ENCODE data around the gene KCNQ1. TPM values are rescaled to one million over a fixed set of nuclear protein-coding genes. Genes with fewer than 3 reads are reported as not detected.

The KCNQ1 gene
- total RNA-seq, 1 experiment from 2014 or later, result not detected

- H3K4me3 Mint-ChIP-seq (ENCODE audit: unreplicated experiment), result no peak overlapping the region
- H3K9me3 Mint-ChIP-seq (ENCODE audit: unreplicated experiment), result peaks cover 38% of the 10 kb centered on the region
- DNase-seq (ENCODE audit: unreplicated experiment), result no peak
- CTCF ChIA-PET, result no interaction called here
- H3K4me1 Mint-ChIP-seq (ENCODE audit: insufficient read depth, unreplicated experiment), result no peaks in the 10 kb centered on the region
- intact Hi-C loops (cut with micrococcal nuclease), result no loop called here
- no peaks in the 10 kb centered on the region for H3K36me3 Mint-ChIP-seq (ENCODE audit: insufficient read depth, unreplicated experiment)
- no peak overlapping the region for H3K27ac Mint-ChIP-seq (ENCODE audit: low read depth, unreplicated experiment)
- POLR2A ChIA-PET, result interaction anchor here (0.6 to 1.1 kb wide), 2 partner anchors 93 to 132 kb away, joined by 4 read pairs; no protein-coding TSS in a partner anchor
- no TSS peak for BruUV-seq (replicated peaks)
- TF ChIP-seq CTCF (IDR thresholded peaks at IDR 0.05; ENCODE audit: unreplicated experiment), result no peak
- H3K27me3 Mint-ChIP-seq (ENCODE audit: insufficient read depth, unreplicated experiment), result peaks cover 36% of the 10 kb centered on the region
Measured at GRCh38 chr11:2813141-2813908, 368.5 kb downstream of the KCNQ1 start.

GRCh38 chr11:2813968-2814367 lies 369.2 kb downstream of the KCNQ1 start:
- TF ChIP-seq CTCF (IDR thresholded peaks at IDR 0.05; ENCODE audit: unreplicated experiment), result no peak
- Mint-ChIP-seq H3K36me3 (ENCODE audit: insufficient read depth, unreplicated experiment) (peaks cover 4% of the 10 kb centered on the region), H3K4me1 (ENCODE audit: insufficient read depth, unreplicated experiment) (no peaks in the 10 kb centered on the region), H3K9me3 (ENCODE audit: unreplicated experiment) (peaks cover 38% of the 10 kb centered on the region), H3K27me3 (ENCODE audit: insufficient read depth, unreplicated experiment) (peaks cover 29% of the 10 kb centered on the region), H3K4me3 (ENCODE audit: unreplicated experiment) (no peak overlapping the region), H3K27ac (ENCODE audit: low read depth, unreplicated experiment) (no peak overlapping the region)
- intact Hi-C loops (cut with micrococcal nuclease), result no loop called here
- no peak for DNase-seq (ENCODE audit: unreplicated experiment)
- no TSS peak for BruUV-seq (replicated peaks)
- ChIA-PET CTCF (no interaction called here), POLR2A (interaction anchor here (0.6 to 1.1 kb wide), 2 partner anchors 93 to 132 kb away, joined by 4 read pairs; no protein-coding TSS in a partner anchor)

GRCh38 chr11:2814751-2815150 lies 369.9 kb downstream of the KCNQ1 start:
- no peak for DNase-seq (ENCODE audit: unreplicated experiment)
- H3K9me3 Mint-ChIP-seq (ENCODE audit: unreplicated experiment), result peaks cover 34% of the 10 kb centered on the region
- peaks cover 22% of the 10 kb centered on the region for H3K27me3 Mint-ChIP-seq (ENCODE audit: insufficient read depth, unreplicated experiment)
- POLR2A ChIA-PET, result interaction anchor here (1.1 kb wide), 1 partner anchor 94 kb away, joined by 4 read pairs; no protein-coding TSS in a partner anchor
- intact Hi-C loops (cut with micrococcal nuclease), result no loop called here
- H3K27ac Mint-ChIP-seq (ENCODE audit: low read depth, unreplicated experiment), result no peak overlapping the region
- H3K4me1 Mint-ChIP-seq (ENCODE audit: insufficient read depth, unreplicated experiment), result no peaks in the 10 kb centered on the region
- no peak overlapping the region for H3K4me3 Mint-ChIP-seq (ENCODE audit: unreplicated experiment)
- TF ChIP-seq CTCF (IDR thresholded peaks at IDR 0.05; ENCODE audit: unreplicated experiment), result no peak
- CTCF ChIA-PET, result interaction anchor here (0.6 kb wide), 2 partner anchors 10 to 454 kb away, joined by 3 read pairs; no protein-coding TSS in a partner anchor
- H3K36me3 Mint-ChIP-seq (ENCODE audit: insufficient read depth, unreplicated experiment), result peaks cover 6% of the 10 kb centered on the region
- BruUV-seq (replicated peaks), result no TSS peak

GRCh38 chr11:2815762-2816496 lies 371.1 kb downstream of the KCNQ1 start:
- DNase-seq (ENCODE audit: unreplicated experiment), result no peak
- no TSS peak for BruUV-seq (replicated peaks)
- Mint-ChIP-seq H3K36me3 (ENCODE audit: insufficient read depth, unreplicated experiment) (peaks cover 12% of the 10 kb centered on the region), H3K4me3 (ENCODE audit: unreplicated experiment) (no peak overlapping the region), H3K4me1 (ENCODE audit: insufficient read depth, unreplicated experiment) (no peaks in the 10 kb centered on the region), H3K9me3 (ENCODE audit: unreplicated experiment) (peaks cover 35% of the 10 kb centered on the region), H3K27me3 (ENCODE audit: insufficient read depth, unreplicated experiment) (peaks cover 17% of the 10 kb centered on the region), H3K27ac (ENCODE audit: low read depth, unreplicated experiment) (no peak overlapping the region)
- no peak for TF ChIP-seq CTCF (IDR thresholded peaks at IDR 0.05; ENCODE audit: unreplicated experiment)
- intact Hi-C loops (cut with micrococcal nuclease), result no loop called here
- ChIA-PET CTCF (no interaction called here), POLR2A (no interaction called here)

Data from MCF 10A (cell line).